GM19455 (cell line): ENCODE results near the gene SORCS2.
"Not testable (repeated sequence)": the region's sequence is repeated elsewhere in the genome, so short reads cannot be mapped to it uniquely, and the experiment has no call there.

Experiments used
- ATAC-seq: cut with Tn5 transposase; IDR thresholded peaks from one replicate; pipeline ENCODE4 v1.9.1; 2021; ENCODE audit not compliant: unreplicated experiment

The SORCS2 gene

GRCh38 chr4:7199129-7199725 is 6.9 kb downstream of the SORCS2 start:
- ATAC-seq: no peak

- ATAC-seq: no peak
Observed at GRCh38 chr4:7199771-7200441, 7.6 kb downstream of the SORCS2 start.

DNA sequence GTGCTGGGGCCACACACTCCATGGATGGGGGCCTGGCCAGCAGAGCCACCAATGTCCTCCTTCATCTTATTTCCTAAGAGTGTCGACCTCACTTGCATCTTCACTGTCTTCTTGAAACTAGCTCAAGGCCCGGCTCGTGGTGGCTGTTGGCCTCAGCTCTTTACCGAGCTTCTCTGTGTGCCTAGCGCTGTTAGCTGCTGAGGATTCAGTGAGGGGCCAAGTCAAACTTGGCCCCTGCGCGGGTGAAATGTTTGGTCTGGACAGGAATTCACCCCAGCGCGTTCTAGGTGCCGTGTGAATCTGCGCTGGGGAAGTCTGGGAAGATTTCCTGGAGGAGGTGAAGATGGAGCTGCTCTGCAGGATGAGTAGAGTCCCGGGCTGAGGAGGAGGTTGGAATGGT is 8.5 kb downstream of the SORCS2 start:
- ATAC-seq: no peak

DNA sequence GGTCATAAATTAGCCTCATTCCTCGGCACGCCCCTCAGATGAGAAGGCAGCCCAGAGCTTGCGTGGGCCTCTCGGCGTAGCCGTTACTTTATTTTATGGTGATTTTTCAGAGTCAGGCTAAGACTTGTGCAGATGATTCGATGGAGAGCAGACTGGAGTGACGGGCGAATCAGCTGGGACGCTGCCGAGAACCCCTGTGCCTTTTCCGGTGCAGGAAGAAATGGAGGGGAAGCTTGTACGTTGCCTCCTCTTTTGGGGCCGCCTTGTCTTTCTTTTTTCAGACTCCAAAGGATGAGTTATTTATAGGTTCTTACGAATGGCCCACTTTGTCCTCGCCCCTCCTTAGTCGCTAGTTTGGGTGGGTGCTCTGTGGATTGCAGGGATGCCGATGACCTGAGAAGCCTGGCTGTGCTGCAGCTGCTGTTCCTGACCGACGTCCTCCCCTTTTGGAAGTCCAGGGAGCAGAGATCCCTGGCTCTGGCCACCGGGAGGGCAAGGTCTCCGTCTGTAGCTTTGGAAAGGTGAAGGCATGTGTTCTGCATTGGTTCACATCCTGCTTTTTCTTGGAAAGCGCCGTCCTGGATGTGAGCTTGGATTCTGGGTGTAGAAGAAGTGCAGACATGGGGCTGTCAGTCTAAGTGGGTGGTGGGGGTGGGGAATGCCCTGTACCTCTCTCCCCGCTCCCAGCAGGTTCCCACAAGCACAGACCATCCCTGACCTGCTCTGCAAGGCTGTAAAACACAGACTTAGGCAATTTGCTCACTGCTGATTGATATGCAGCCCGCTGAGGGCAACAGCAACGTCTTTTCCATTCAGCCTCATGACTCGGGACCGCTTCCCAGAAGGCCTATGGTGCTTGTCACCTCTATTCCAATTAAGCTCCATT is 9.3 kb downstream of the SORCS2 start:
- ATAC-seq: no peak

- ATAC-seq: no peak
Observed at GRCh38 chr4:7202411-7202810, 10.1 kb downstream of the SORCS2 start.

- no peak for ATAC-seq
Observed at GRCh38 chr4:7204656-7205387, 12.5 kb downstream of the SORCS2 start.

DNA sequence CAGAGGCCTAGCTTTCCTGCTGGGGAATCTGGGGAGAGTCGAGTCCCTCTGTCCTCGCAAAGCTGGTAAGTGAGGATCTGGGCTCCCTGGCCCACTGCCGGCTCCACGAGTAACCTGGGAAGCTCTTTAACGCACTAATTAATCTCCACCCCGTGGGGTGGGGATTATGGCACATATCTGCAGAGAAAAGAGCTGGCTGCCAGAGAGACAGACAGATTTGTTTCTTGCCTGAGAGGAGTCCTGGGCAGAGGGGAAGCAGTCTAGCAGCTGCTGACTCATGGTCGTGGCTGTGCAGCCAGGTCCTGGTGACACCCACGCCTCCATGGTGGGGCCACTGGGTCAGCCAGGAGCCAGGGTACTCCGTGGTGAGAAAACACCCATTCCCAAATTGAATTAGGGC is 14.0 kb downstream of the SORCS2 start:
- ATAC-seq: no peak

DNA sequence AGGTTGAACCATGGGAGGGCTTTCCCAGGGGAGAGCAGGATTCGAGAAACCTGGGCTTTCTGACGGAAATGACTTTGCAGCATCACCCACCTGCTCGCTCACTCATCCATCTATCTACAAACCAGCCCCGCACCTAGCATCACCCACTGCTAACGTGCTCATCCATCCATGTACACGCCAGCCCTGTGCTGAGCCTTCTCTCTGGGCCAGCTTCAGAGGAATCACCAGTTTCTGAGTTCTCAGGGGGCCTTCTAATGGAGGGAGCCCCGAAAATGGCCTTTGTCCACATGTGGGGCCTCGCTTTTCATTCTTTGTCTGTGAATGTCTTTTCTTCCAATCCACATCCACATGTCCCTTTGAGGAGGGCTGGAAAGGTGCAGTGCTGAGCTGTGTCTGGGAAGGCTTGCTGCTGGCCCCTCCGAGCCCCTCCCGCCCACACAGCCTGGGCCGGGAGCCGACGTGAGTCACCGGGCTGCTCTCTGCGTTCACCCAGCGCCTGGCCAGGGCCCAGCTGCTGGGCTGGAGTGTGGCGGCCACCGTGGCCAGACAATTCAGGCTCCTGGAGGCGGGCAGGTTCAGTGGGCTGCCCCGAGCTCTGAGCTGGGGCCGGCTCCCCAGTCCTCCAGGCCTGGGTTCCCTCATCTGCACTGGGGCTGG is 14.7 kb downstream of the SORCS2 start:
- no peak for ATAC-seq

DNA sequence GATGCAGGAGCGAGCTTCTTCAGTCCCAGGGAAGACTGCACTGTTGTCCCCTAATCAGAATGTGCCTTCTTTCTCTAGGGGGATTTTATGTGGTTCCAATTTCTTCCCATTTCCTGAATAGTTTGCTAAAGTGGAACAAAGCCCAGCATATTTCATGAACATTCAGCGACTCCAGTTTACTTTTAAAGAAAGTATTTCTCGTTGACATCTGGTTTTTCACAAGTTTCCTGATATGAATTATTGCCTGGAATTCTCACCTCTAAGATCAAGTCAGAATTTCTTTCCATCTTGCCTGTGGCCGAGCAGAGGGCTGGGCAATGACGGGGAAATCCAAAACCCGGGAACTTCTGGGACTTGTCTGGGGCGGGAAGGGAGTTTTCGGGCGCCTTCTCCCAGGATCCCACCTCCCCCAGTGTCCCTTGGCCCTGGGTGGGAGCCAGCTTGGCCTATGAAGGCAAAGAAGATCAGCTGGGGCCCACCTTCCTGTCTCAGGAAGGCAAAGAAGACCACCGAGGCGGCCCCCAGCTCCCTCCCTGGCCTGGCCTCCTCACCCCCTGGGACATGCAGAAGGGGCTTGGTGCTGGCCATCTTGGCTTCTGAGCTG is 15.4 kb downstream of the SORCS2 start:
- no peak for ATAC-seq

- ATAC-seq: no peak
Observed at GRCh38 chr4:7208509-7209451, 16.4 kb downstream of the SORCS2 start.

DNA sequence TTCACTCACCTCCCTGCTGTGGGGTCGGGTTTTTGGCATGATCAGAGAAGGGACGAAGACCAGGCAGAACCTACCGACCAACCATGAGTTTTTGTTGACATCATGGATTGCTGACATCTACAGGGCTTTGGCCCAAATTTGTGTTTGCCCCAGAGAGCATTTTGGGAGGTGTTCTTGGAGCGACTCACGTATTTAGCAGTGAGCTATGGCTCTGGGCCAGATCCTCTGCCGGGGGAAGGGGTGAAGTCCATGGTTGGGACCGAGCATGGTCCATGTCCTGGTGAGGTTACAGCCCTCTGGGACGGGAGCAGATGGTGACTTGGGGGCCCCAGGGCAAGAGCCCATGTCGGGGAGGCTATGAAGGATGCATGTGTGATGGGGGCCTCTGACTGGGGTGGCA is 17.4 kb downstream of the SORCS2 start:
- ATAC-seq: no peak

DNA sequence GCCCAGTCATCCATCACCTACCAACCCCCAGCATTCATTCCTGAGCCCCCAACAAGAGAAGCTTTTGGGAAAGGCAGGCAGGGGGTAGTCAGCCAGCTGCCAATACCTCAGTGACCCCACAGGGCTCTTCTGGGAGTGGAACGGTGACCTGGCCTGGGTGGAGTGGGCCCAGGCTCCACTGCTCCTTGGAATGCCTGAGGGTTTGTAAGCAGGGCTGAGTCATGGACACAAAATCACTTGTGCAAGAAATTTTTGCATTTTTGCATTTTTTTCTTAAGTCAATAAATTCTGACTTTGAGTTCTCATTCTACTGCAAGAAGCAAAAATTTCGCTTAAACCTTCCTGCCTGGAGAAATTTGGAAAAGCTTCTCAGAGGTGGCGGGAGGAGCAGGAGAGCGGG is 18.5 kb downstream of the SORCS2 start:
- no peak for ATAC-seq

DNA sequence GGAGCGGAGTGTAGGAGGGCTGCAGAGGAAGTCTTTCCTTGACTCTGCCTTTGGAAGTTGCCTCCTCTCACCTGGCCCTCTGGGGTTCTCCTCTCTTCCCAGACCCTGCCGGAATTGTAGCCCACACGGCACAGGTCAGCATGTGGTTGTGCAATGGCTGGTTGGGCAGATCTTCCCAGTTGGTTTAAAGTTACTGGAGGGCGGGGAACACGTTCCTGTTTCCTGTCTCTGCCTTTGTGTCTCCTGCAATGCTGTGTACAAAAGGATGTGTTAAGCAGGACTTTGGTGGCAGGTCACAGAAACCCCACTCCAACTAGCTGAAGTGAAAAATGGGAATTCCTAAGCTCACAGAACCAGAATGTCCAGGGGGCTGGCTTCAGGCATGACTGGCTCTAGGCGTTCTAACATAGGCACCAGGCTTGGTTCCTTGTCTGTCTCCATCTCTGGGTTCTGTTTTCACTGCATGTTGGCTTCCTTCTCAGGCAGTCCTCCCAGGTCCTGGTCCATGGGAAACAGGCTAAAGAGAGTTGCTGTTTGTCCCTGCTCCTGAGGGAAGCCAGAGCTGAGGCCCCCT is 19.9 kb downstream of the SORCS2 start:
- no peak for ATAC-seq

DNA sequence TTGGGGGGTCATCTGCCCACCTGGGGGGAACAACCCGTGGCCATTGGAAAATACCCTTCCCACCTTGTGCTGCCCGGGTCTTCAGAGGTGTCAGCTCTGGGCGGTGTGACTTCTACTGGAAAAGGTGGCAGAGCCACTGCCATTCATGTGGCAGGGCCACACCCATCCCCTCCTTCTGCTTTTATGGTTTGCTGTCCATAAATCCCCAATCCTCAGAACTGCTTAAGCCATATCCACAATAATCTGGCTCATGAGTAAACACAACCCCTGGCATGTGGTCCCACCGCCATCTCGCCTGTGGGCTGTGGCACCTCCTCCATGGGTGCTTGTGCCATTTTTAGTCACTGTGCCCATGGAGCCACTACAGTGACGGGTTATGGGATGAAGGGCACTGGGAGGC is 20.6 kb downstream of the SORCS2 start:
- ATAC-seq: no peak

GRCh38 chr4:7213807-7214206 is 21.5 kb downstream of the SORCS2 start:
- no peak for ATAC-seq

DNA sequence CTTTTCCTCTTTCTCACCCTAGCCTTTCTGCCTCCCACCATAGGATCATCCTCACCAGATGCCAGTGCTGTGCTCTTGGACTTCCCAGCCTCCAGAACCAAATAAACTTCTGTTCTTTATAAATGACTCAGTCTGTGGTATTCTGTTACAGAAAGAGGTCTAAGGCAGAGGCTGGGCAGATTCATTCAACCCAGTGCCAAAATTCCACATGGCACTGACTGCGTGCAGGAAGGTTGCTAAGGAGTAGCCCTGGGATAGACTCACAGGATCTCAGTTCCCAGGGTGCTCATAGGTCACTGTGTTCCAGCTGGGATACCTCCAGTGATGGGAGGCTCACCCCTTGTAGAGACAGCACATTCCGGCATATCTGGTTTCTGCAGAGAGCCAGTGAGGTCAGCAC is 22.0 kb downstream of the SORCS2 start:
- ATAC-seq: no peak

DNA sequence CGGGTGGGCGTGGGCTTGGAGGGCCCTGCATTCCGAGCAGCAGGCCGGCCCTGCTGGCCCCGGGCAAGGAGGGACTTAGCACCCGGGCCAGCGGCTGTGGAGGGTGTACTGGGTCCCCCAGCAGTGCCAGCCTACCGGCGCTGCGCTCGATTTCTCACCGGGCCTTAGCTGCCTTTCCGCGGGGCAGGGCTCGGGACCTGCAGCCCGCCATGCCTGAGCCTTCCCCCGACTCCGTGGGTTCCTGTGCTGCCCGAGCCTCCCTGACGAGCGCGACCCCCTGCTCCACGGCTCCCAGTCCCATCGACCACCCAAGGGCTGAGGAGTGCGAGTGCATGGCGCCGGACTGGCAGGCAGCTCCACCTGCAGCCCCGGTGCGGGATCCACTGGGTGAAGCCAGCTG is 22.8 kb downstream of the SORCS2 start:
- ATAC-seq: not testable (repeated sequence)

DNA sequence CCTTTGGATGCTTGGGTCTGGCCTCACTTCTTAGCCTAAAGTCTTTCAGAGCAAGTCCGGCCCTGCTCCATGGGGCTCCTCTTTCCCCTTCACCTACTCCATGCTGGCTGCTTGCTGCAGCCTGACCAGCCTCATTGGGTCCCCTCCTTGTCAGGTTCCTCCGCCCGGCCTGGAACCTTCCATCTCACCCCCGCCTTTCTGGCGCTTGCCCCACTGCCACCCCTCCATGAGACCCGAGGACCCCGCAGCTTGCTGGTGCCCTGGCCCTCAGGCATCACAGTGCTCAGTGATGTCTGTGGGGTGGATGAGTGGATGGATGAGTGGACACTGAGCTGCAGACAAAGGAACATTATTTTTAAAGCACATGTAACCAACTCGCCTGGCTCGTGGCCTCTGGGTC is 24.7 kb downstream of the SORCS2 start:
- no peak for ATAC-seq
